HepG2 (cell line): ENCODE measurements around the gene LIPT1. TPM values are rescaled to one million over a fixed set of nuclear protein-coding genes. Genes with fewer than 3 reads are reported as not detected.

Experiments
- ARHGAP35 ChIP-seq: sonication (generic); formaldehyde crosslinking; IDR thresholded peaks from 2 replicates; pipeline ENCODE4 v1.9.0; 2022; ENCODE audit warnings: mild to moderate bottlenecking, inconsistent platforms, moderate library complexity, missing genetic modification reagents, borderline replicate concordance
- DRAP1 ChIP-seq: IDR thresholded peaks from 2 replicates; pipeline ENCODE4 v1.6.1; 2016; ENCODE audit warnings: missing genetic modification reagents, missing compliant biosample characterization
- ELF1 ChIP-seq: sonication (generic); formaldehyde crosslinking; IDR thresholded peaks from 2 replicates; pipeline ENCODE4 v1.4.0; 2020; ENCODE audit warnings: missing genetic modification reagents
- FOSL1 ChIP-seq: sonication (generic); formaldehyde crosslinking; IDR thresholded peaks from 2 replicates; pipeline ENCODE4 v1.9.0; 2021; ENCODE audit warnings: missing genetic modification reagents, borderline replicate concordance
- HMG20B ChIP-seq: conservative IDR thresholded peaks from 2 replicates; pipeline ENCODE4 v1.6.1; 2016; ENCODE audit warnings: missing genetic modification reagents, missing compliant biosample characterization
- HNRNPL ChIP-seq: fragments of 200-400 bp; formaldehyde crosslinking; IDR thresholded peaks from 2 replicates; pipeline ENCODE4 v1.6.1; 2017; ENCODE audit warnings: mild to moderate bottlenecking, low read depth, low read length
- HNRNPUL1 ChIP-seq: fragments of 200-400 bp; formaldehyde crosslinking; IDR thresholded peaks from 2 replicates; pipeline ENCODE4 v1.6.1; 2017; ENCODE audit warnings: low read depth, mild to moderate bottlenecking, low read length, moderate library complexity
- KDM2A ChIP-seq: sonication (generic); formaldehyde crosslinking; IDR thresholded peaks from 2 replicates; pipeline ENCODE4 v1.4.0; 2020; ENCODE audit warnings: low read depth, missing genetic modification reagents, borderline replicate concordance
- KLF12 ChIP-seq: sonication (generic); formaldehyde crosslinking; IDR thresholded peaks from 2 replicates; pipeline ENCODE4 v1.4.0; 2020; ENCODE audit warnings: missing genetic modification reagents, borderline replicate concordance
- MEIS2 ChIP-seq: sonication (generic); formaldehyde crosslinking; IDR thresholded peaks from 2 replicates; pipeline ENCODE4 v1.9.0; 2021; ENCODE audit warnings: mild to moderate bottlenecking, missing genetic modification reagents
- MIXL1 ChIP-seq: IDR thresholded peaks from 2 replicates; pipeline ENCODE4 v1.6.1; 2016
- PATZ1 ChIP-seq: sonication (generic); formaldehyde crosslinking; IDR thresholded peaks from 2 replicates; pipeline ENCODE4 v1.4.0; 2020; ENCODE audit warnings: missing genetic modification reagents
- PCBP2 ChIP-seq: fragments of 200-400 bp; formaldehyde crosslinking; optimal IDR thresholded peaks from 2 replicates; pipeline ENCODE3; 2018; ENCODE audit warnings: low read length, low read depth; ENCODE audit not compliant: poor library complexity, severe bottlenecking
- SCMH1 ChIP-seq: sonication (generic); formaldehyde crosslinking; IDR thresholded peaks from 2 replicates; pipeline ENCODE4 v1.9.0; 2021; ENCODE audit warnings: missing genetic modification reagents, mild to moderate bottlenecking, borderline replicate concordance
- TRAFD1 ChIP-seq: sonication (generic); formaldehyde crosslinking; IDR thresholded peaks from 2 replicates; pipeline ENCODE4 v1.5.1; 2020; ENCODE audit warnings: missing genetic modification reagents, mild to moderate bottlenecking, borderline replicate concordance
- ZBTB44 ChIP-seq: sonication (generic); formaldehyde crosslinking; IDR thresholded peaks from 2 replicates; pipeline ENCODE4 v1.4.0; 2020; ENCODE audit warnings: missing genetic modification reagents
- ZFP82 ChIP-seq: sonication (generic); formaldehyde crosslinking; IDR thresholded peaks from 2 replicates; pipeline ENCODE4 v1.5.1; 2020; ENCODE audit warnings: mild to moderate bottlenecking, missing genetic modification reagents, borderline replicate concordance
- ZNF263 ChIP-seq: sonication (generic); formaldehyde crosslinking; IDR thresholded peaks from 2 replicates; pipeline ENCODE4 v1.4.0; 2020; ENCODE audit warnings: missing genetic modification reagents
- ZNF432 ChIP-seq: sonication (generic); formaldehyde crosslinking; IDR thresholded peaks from 2 replicates; pipeline ENCODE4 v1.5.0; 2020; ENCODE audit warnings: missing genetic modification reagents, mild to moderate bottlenecking, borderline replicate concordance
- ZNF460 ChIP-seq: sonication (generic); formaldehyde crosslinking; IDR thresholded peaks from 2 replicates; pipeline ENCODE4 v1.5.1; 2020; ENCODE audit warnings: missing genetic modification reagents, mild to moderate bottlenecking, borderline replicate concordance
- ZNF709 ChIP-seq: sonication (generic); formaldehyde crosslinking; IDR thresholded peaks from 2 replicates; pipeline ENCODE4 v1.5.0; 2020; ENCODE audit warnings: mild to moderate bottlenecking, missing genetic modification reagents
- ZNF746 ChIP-seq: sonication (generic); formaldehyde crosslinking; IDR thresholded peaks from 2 replicates; pipeline ENCODE4 v1.8.0; 2022; ENCODE audit warnings: mild to moderate bottlenecking, missing genetic modification reagents
- ZNF781 ChIP-seq: sonication (generic); formaldehyde crosslinking; IDR thresholded peaks from 2 replicates; pipeline ENCODE4 v1.5.1; 2020; ENCODE audit warnings: borderline replicate concordance, mild to moderate bottlenecking, missing genetic modification reagents; ENCODE audit errors: not compliant biosample characterization
- polyA plus RNA-seq, 8 experiments: library from polyadenylated mRNA; depleted of rRNA in 3 of 8; stranded (reverse) in 7 of 8; unstranded in 1 of 8; fragments of >200 nt; fragmentation: Illumina TruSeq in 4 of 8; extraction: Trizol in 4 of 8; gene quantifications; 2 replicates each; pipeline versions ENCODE4 v1.2.1 to v1.2.3, GENCODE V29; 2011 to 2016; ENCODE audit warnings: low read depth in 4 of 8, missing spikeins in 1 of 8, mixed read lengths in 1 of 8; ENCODE audit not compliant: insufficient read depth in 1 of 8
- total RNA-seq, 5 experiments: library from RNA; depleted of rRNA; stranded (reverse); fragments of >200 nt; fragmentation: Illumina TruSeq; extraction: Trizol; gene quantifications; 2 replicates each; pipeline ENCODE4 v1.2.3, GENCODE V29; 2016; ENCODE audit warnings: low read depth in 1 of 5

LIPT1 gene
- total and polyA plus RNA-seq, 2 of the 13 experiments (the other 11 are each of a cell fraction or from before 2014, with no cell fraction given) = 8.0 to 9.6 TPM

GRCh38 chr2:99141110-99142108 is 13.4 kb upstream of the LIPT1 start, which contains the start of gene C2orf15 (continued):
- TF ChIP-seq TRAFD1 (CRISPR knock-in tag) (0 out of 2 replicates have a peak, but pooled peaks have one; percentile 65), KLF12 (CRISPR knock-in tag) (peak; percentile 91; the same call in 1 of the 2 replicates), ZNF432 (CRISPR knock-in tag) (no peak), SCMH1 (CRISPR knock-in tag) (no peak), KDM2A (peak; percentile 92), ZNF781 (no peak), ZNF263 (peak; percentile 52; the same call in 1 of the 2 replicates), ELF1 (CRISPR knock-in tag) (peak; percentile 84), ZNF709 (no peak; the same call in 1 of the 2 replicates), MIXL1 (CRISPR knock-in tag) (peak; percentile 27; the same call in 1 of the 2 replicates), DRAP1 (peak; percentile 94), ZNF746 (CRISPR knock-in tag) (peak; percentile 62; the same call in 1 of the 2 replicates), ARHGAP35 (peak; percentile 71; the same call in 1 of the 2 replicates), HMG20B (CRISPR knock-in tag) (peak; percentile 10; the same call in 1 of the 2 replicates), ZFP82 (CRISPR knock-in tag) (no peak), FOSL1 (CRISPR knock-in tag) (no peak), HNRNPL (no peak), ZBTB44 (no peak; the same call in 1 of the 2 replicates), ZNF460 (CRISPR knock-in tag) (no peak), PATZ1 (CRISPR knock-in tag) (peak; percentile 96), HNRNPUL1 (no peak), MEIS2 (CRISPR knock-in tag) (0 out of 2 replicates have a peak, but pooled peaks have one; percentile 64), PCBP2 (no peak)
